Type B pancreatic cell (in vitro differentiated cells): Measurements from ENCODE around the gene PSD2. TPM values are rescaled to one million over a fixed set of nuclear protein-coding genes. Genes with fewer than 3 reads are reported as not detected.

Source experiments
- DNase-seq: peaks from one replicate; pipeline ENCODE4 v3.0.0; 2021; ENCODE audit warnings: mixed read lengths; ENCODE audit not compliant: unreplicated experiment; ENCODE audit errors: extremely low spot score
- H3K27ac Mint-ChIP-seq: 2 replicates; pipeline ENCODE4 v1.8.0; 2021; ENCODE audit warnings: mild to moderate bottlenecking, mixed read lengths
- H3K27me3 Mint-ChIP-seq: 2 replicates; pipeline ENCODE4 v1.8.0; 2021; ENCODE audit warnings: mixed read lengths
- H3K36me3 Mint-ChIP-seq: 2 replicates; pipeline ENCODE4 v1.8.0; 2021; ENCODE audit warnings: mixed read lengths
- H3K4me1 Mint-ChIP-seq: one replicate; pipeline ENCODE4 v1.8.0; 2021; ENCODE audit warnings: mixed read lengths; ENCODE audit not compliant: unreplicated experiment
- H3K4me3 Mint-ChIP-seq: 2 replicates; pipeline ENCODE4 v1.8.0; 2021; ENCODE audit warnings: mild to moderate bottlenecking, mixed read lengths
- H3K9me3 Mint-ChIP-seq: 2 replicates; pipeline ENCODE4 v1.8.0; 2021; ENCODE audit warnings: mixed read lengths
- total RNA-seq: library from RNA; stranded (reverse); gene quantifications from 2 replicates; pipeline ENCODE4 v1.2.1, GENCODE V29; 2021; ENCODE audit warnings: low replicate concordance
- TF ChIP-seq, protein P1 (sequence below): fragments of 200-600 bp; sonication (generic); conservative IDR thresholded peaks from 2 replicates; pipeline ENCODE4 v1.5.0; 2021; ENCODE audit warnings: antibody characterized with exemption, mild to moderate bottlenecking

The PSD2 gene
- total RNA-seq, 1 donor from 2014 or later = 0.27 TPM

DNA sequence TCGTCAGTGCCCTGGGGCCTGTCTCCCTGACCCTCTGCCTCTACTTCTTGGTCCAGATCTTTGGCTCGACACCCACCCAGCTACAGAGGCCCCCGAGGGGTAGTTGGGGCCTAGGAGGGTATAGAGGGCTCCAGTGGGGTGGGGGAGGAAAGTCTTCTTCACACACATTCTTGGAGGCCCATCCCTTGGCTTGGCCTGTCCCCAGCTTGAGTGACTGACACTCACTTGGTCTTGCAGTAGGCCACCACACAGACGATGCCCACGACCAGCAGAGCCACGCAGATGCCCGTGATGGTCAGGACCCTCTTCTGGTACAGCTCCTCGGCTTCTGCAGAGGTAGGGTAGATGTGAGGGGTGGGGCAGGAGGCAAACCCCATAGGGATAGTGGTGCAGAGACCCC, 59.8 kb downstream of the PSD2 start:
- H3K27ac Mint-ChIP-seq = no peak overlapping the region
- no peaks in the 10 kb centered on the region for H3K36me3 Mint-ChIP-seq
- TF ChIP-seq, protein P1, sequence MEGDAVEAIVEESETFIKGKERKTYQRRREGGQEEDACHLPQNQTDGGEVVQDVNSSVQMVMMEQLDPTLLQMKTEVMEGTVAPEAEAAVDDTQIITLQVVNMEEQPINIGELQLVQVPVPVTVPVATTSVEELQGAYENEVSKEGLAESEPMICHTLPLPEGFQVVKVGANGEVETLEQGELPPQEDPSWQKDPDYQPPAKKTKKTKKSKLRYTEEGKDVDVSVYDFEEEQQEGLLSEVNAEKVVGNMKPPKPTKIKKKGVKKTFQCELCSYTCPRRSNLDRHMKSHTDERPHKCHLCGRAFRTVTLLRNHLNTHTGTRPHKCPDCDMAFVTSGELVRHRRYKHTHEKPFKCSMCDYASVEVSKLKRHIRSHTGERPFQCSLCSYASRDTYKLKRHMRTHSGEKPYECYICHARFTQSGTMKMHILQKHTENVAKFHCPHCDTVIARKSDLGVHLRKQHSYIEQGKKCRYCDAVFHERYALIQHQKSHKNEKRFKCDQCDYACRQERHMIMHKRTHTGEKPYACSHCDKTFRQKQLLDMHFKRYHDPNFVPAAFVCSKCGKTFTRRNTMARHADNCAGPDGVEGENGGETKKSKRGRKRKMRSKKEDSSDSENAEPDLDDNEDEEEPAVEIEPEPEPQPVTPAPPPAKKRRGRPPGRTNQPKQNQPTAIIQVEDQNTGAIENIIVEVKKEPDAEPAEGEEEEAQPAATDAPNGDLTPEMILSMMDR = no peak
- no peaks in the 10 kb centered on the region for H3K4me1 Mint-ChIP-seq
- H3K27me3 Mint-ChIP-seq = peaks cover 20% of the 10 kb centered on the region
- H3K9me3 Mint-ChIP-seq = no peaks in the 10 kb centered on the region
- H3K4me3 Mint-ChIP-seq = no peak overlapping the region
- no peak for DNase-seq

DNA sequence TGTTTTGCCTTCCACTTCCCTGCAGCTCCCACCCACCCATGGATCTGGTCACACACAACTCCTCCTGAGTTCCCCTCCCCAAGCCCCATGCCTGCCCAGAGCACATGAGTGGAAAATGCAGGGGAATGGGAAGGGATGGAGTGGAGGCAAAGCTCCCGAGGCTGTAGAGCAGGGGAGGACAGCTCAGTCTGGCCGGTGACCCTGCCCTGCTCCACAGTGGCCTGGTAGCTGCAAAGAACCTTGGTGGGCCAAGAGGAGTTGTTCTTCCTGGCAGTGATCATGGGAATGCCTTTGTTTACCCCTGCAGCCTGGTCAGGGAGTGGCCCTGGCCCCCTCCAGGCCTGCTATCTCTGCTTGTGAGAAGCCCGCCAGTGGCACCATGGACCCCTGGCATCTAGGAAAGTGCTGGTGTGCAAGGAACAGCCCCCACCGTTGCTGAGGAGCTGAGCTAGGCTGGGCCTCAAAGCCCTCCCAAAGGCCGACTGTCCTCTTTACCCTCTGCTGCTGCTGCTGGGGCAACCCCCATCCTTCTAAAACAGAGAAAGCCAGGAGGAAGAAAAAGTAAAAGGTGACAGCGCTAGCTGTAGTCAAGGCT, 60.4 kb downstream of the PSD2 start:
- Mint-ChIP-seq H3K9me3 (no peaks in the 10 kb centered on the region), H3K4me1 (no peaks in the 10 kb centered on the region), H3K27ac (no peak overlapping the region), H3K27me3 (peaks cover 21% of the 10 kb centered on the region), H3K36me3 (no peaks in the 10 kb centered on the region), H3K4me3 (no peak overlapping the region)
- TF ChIP-seq, protein P1 = no peak
- no peak for DNase-seq

DNA sequence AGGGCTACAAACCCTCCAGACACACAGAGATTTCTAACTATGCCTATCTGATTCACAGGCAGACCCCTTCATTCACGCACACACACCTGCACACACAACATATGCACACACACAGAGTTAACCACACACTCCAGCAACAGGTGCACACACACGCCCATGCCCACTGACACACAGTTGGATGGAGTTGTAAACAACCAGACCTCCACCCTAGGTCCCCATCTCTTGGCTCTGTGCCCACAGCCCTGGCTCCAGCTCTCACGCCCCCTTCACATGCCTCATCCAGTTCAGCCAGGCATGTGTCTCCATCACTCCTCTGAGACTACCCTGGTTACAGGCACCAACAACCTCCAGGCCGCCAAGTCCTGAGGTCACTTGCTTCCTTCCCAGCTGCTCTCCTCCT, 61.1 kb downstream of the PSD2 start:
- no peak for DNase-seq
- TF ChIP-seq, protein P1 = no peak
- Mint-ChIP-seq H3K4me1 (no peaks in the 10 kb centered on the region), H3K27me3 (peaks cover 23% of the 10 kb centered on the region), H3K9me3 (no peaks in the 10 kb centered on the region), H3K27ac (no peak overlapping the region), H3K36me3 (no peaks in the 10 kb centered on the region), H3K4me3 (no peak overlapping the region)

DNA sequence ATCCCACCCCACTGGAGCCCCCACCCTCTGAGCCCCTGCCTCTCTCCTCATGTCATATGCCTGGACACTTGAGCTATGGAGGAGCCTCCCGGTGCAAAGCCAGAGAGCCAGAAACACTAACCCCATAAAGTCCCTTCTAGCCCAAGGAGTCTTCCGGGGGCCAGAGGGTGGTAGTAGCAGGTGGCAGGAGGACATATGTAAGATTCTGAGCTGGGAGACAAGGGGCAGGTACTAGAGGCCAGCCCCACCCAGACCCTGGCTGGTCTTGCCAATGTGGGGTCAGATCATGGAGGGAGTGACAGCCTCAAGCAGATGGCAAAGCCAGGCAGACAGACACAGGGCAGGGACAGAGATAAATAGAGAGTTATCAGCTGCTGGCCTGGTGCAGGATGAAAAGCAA, 63.4 kb downstream of the PSD2 start:
- H3K27ac Mint-ChIP-seq = no peak overlapping the region
- no peak for DNase-seq
- no peak overlapping the region for H3K4me3 Mint-ChIP-seq
- TF ChIP-seq, protein P1 = no peak
- peaks cover 12% of the 10 kb centered on the region for H3K27me3 Mint-ChIP-seq
- no peaks in the 10 kb centered on the region for H3K9me3 Mint-ChIP-seq
- no peaks in the 10 kb centered on the region for H3K36me3 Mint-ChIP-seq
- no peaks in the 10 kb centered on the region for H3K4me1 Mint-ChIP-seq

DNA sequence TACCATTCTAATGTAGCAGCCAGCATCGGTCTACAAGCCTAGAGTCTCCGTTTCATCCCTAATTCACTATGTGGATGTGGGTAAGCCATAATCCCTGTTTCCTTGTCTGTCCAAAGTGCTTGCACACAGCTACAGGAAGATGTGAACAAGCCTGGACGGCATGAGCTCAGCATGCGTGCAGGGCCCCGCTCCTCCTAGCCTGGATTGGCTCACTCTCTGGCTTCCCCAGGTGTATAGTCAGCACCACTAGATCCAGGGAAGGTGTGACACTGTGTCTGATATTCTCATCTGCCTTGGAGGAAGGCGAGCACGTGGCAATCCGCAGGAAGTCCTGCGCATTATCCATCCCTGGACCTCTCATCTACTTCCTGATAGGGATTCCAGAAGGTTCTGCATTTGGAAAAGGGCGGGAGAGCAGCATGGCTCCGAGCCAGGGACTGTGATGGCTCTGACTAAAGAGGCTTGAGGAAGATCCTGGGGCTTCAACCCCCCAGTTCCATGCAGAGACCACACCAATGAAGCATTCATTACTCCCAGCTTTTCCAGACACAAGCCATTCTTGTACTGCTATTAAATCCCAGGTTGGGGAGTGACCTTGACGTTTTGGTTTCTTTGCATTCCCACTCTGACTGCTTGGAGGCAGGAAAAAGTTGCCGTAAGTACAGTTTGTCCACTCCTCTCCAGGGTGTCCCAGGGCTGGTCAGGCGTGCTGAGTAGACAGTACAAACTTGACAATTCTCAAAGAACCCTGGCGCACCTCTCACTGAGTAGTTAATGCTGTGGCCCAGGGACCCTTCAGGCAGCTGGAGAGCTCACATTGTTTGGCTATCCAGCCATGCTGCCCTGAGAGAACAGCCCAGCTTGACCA, 65.6 kb downstream of the PSD2 start:
- TF ChIP-seq, protein P1 = no peak
- H3K9me3 Mint-ChIP-seq = no peaks in the 10 kb centered on the region
- no peaks in the 10 kb centered on the region for H3K36me3 Mint-ChIP-seq
- H3K4me1 Mint-ChIP-seq = no peaks in the 10 kb centered on the region
- no peak overlapping the region for H3K4me3 Mint-ChIP-seq
- H3K27ac Mint-ChIP-seq = no peak overlapping the region
- H3K27me3 Mint-ChIP-seq = peaks cover 21% of the 10 kb centered on the region
- no peak for DNase-seq
